Fibroblast of skin of right quadriceps (primary cell): Measurements from ENCODE around the gene TREM1.
"Not testable (repeated sequence)": the region's sequence is repeated elsewhere in the genome, so short reads cannot be mapped to it uniquely, and the experiment has no call there.

ENCODE experiments used
- DNase-seq: peaks from one replicate; pipeline ENCODE4 v3.0.0-alpha.2; 2013

The TREM1 gene

GRCh38 chr6:41286544-41287346 is at the start of gene TREM1:
TREM1 (minus strand) TSS chr6:41286682; CDS start chr6:41286655, 27 bp downstream.
- DNase-seq: peak; percentile 46

GRCh38 chr6:41335943-41336342 is 49.5 kb upstream of the TREM1 start:
- DNase-seq: no peak

- DNase-seq: no peak
These were observed 48.8 kb upstream of the TREM1 start, which contains the start of gene NCR2 for GRCh38 chr6:41335296-41335695. NCR2 (plus strand) TSS chr6:41335608; CDS start chr6:41335877, 269 bp downstream.

- no peak for DNase-seq
These were observed 48.1 kb upstream of the TREM1 start for GRCh38 chr6:41334482-41335040.

GRCh38 chr6:41332842-41333736 is 46.6 kb upstream of the TREM1 start:
- no peak for DNase-seq

GRCh38 chr6:41332241-41332640 is 45.8 kb upstream of the TREM1 start:
- DNase-seq: no peak

- DNase-seq: no peak
These were observed 45.1 kb upstream of the TREM1 start for GRCh38 chr6:41331401-41332150.

GRCh38 chr6:41327177-41327576 is 40.7 kb upstream of the TREM1 start:
- no peak for DNase-seq

GRCh38 chr6:41326092-41326491 is 39.6 kb upstream of the TREM1 start:
- DNase-seq: no peak

GRCh38 chr6:41325446-41326066 is 39.1 kb upstream of the TREM1 start:
- DNase-seq: no peak

- no peak for DNase-seq
These were observed 34.7 kb upstream of the TREM1 start for GRCh38 chr6:41321183-41321582.

GRCh38 chr6:41318654-41319565 is 32.4 kb upstream of the TREM1 start:
- DNase-seq: peak; percentile 73

GRCh38 chr6:41318261-41318653 is 31.8 kb upstream of the TREM1 start:
- no peak for DNase-seq

- DNase-seq: no peak
These were observed 29.6 kb upstream of the TREM1 start for GRCh38 chr6:41315943-41316620.

- DNase-seq: no peak
These were observed 28.7 kb upstream of the TREM1 start for GRCh38 chr6:41315203-41315602.

GRCh38 chr6:41306187-41306854 is 19.8 kb upstream of the TREM1 start:
- DNase-seq: peak; percentile 33

GRCh38 chr6:41302638-41303037 is 16.2 kb upstream of the TREM1 start:
- DNase-seq: no peak

- no peak for DNase-seq
These were observed 12.5 kb upstream of the TREM1 start for GRCh38 chr6:41298785-41299502.

GRCh38 chr6:41297248-41297647 is 10.8 kb upstream of the TREM1 start:
- not testable (repeated sequence) for DNase-seq
